GM12878 (cell line): ENCODE measurements around the gene PHACTR1. TPM values are rescaled to one million over a fixed set of nuclear protein-coding genes. Genes with fewer than 3 reads are reported as not detected.

ENCODE experiments used
- ATAC-seq: fragments of 200-7000 bp; cut with Tn5 transposase; 3 replicates; pipeline ENCODE4 v1.9.1; 2020; ENCODE audit warnings: mild to moderate bottlenecking, moderate library complexity
- BruUV-seq: library from RNA; stranded (reverse); fragments of 400-500 nt; replicated peaks from 2 replicates; lab custom pipeline; 2021; lab: Mats Ljungman, UMichigan
- CTCF ChIA-PET: fragments of 300-600 bp; sonication (Branson Sonifier 250); formaldehyde crosslinking; extraction: SDS; loops from one replicate; lab custom pipeline; 2021; ENCODE audit warnings: inconsistent platforms; lab: Yijun Ruan, JAX
- POLR2A ChIA-PET: fragments of 350-600 bp; formaldehyde crosslinking; extraction: SDS; loops from one replicate; lab custom pipeline; 2021; ENCODE audit warnings: inconsistent platforms; lab: Charles Lee
- RAD21 ChIA-PET: fragments of 300-600 bp; sonication (Branson Sonifier 250); formaldehyde crosslinking; loops from one replicate; lab custom pipeline; 2023; ENCODE audit warnings: antibody characterized with exemption; ENCODE audit not compliant: unreplicated experiment; lab: Charles Lee
- SMC1A ChIA-PET: fragments of 300-600 bp; sonication (Branson Sonifier 250); formaldehyde crosslinking; loops from one replicate; lab custom pipeline; 2023; ENCODE audit not compliant: unreplicated experiment, uncharacterized antibody; lab: Charles Lee
- DNase-seq: peaks from one replicate; pipeline ENCODE4 v3.0.0-alpha.2; 2011; ENCODE audit warnings: low read depth, low spot score
- FAIRE-seq: peaks from 3 replicates; lab custom pipeline; 2011; peaks lifted over from hg19 to GRCh38; lab: Jason Lieb, UNC
- H2AFZ ChIP-seq: 2 replicates; pipeline ENCODE4 v1.6.0; 2011; ENCODE audit warnings: low read depth, low read length, control low read depth; ENCODE audit not compliant: control insufficient read depth
- H3K27ac ChIP-seq: 2 replicates; pipeline ENCODE4 v1.5.1; 2011; ENCODE audit warnings: control low read depth; ENCODE audit not compliant: control insufficient read depth, insufficient read depth
- H3K27me3 ChIP-seq, 2 experiments: replicated peaks in 1 of 2; 2 replicates each; pipeline versions ENCODE4 v1.6.0 to v1.6.1; 2011; ENCODE audit warnings: low read length in 1 of 2; ENCODE audit not compliant: control insufficient read depth in 2 of 2, insufficient read depth in 2 of 2
- H3K36me3 ChIP-seq, 2 experiments: 2 replicates each; pipeline ENCODE4 v1.5.1; 2011; ENCODE audit warnings: low read length in 1 of 2; ENCODE audit not compliant: control insufficient read depth in 2 of 2, insufficient read depth in 2 of 2
- H3K4me1 ChIP-seq: 2 replicates; pipeline ENCODE4 v1.6.1; 2011; ENCODE audit warnings: mild to moderate bottlenecking, low read length, moderate library complexity, mixed read lengths; ENCODE audit not compliant: control insufficient read depth, insufficient read depth
- H3K4me2 ChIP-seq: 2 replicates; pipeline ENCODE4 v1.6.0; 2011; ENCODE audit warnings: control low read depth; ENCODE audit not compliant: control insufficient read depth, insufficient read depth
- H3K4me3 ChIP-seq: fragments of 200-600 bp; sonication (generic); 2 replicates; pipeline ENCODE4 v1.5.1; 2016
- H3K79me2 ChIP-seq: 2 replicates; pipeline ENCODE4 v1.6.0; 2011; ENCODE audit warnings: low read length; ENCODE audit not compliant: control insufficient read depth, insufficient read depth
- H3K9ac ChIP-seq: 2 replicates; pipeline ENCODE4 v1.8.0; 2011; ENCODE audit warnings: low read length, control low read depth, mixed read lengths; ENCODE audit not compliant: control insufficient read depth, insufficient read depth
- H3K9me3 ChIP-seq: replicated peaks from 3 replicates; pipeline ENCODE4 v1.5.1; 2011; ENCODE audit warnings: mild to moderate bottlenecking, low read length; ENCODE audit not compliant: control insufficient read depth, insufficient read depth
- H4K20me1 ChIP-seq: 2 replicates; pipeline ENCODE4 v1.6.0; 2011; ENCODE audit not compliant: control insufficient read depth, insufficient read depth
- BACH1 ChIP-seq: fragments of 450-650 bp; IDR thresholded peaks from 2 replicates; pipeline ENCODE4 v1.6.1; 2017; ENCODE audit warnings: mild to moderate bottlenecking, borderline replicate concordance
- CHD4 ChIP-seq: fragments of 200-600 bp; sonication (generic); IDR thresholded peaks from 2 replicates; pipeline ENCODE4 v1.6.1; 2016; ENCODE audit warnings: mild to moderate bottlenecking
- HCFC1 ChIP-seq: fragments of 150-350 bp; IDR thresholded peaks from 2 replicates; pipeline ENCODE4 v1.6.1; 2014; ENCODE audit warnings: low read length
- SPI1 ChIP-seq: IDR thresholded peaks from 2 replicates; pipeline ENCODE4 v1.6.1; 2011; ENCODE audit warnings: low read depth, mild to moderate bottlenecking, low read length, moderate library complexity, borderline replicate concordance; ENCODE audit not compliant: insufficient read depth
- YY1 ChIP-seq: IDR thresholded peaks from 2 replicates; pipeline ENCODE4 v1.6.1; 2011; ENCODE audit warnings: low read depth, mild to moderate bottlenecking, low read length
- ZNF274 ChIP-seq: IDR thresholded peaks from one replicate; pipeline ENCODE4 v1.8.0; 2011; ENCODE audit not compliant: insufficient read length, insufficient read depth
- WGBS: methylation state at CpG from one replicate; pipeline ENCODE4 v1.1.6; 2016; ENCODE audit warnings: low lambda C conversion rate; ENCODE audit not compliant: insufficient replicate concordance, insufficient coverage; ENCODE audit errors: missing lambda C conversion rate; 5-methylcytosine and 5-hydroxymethylcytosine counted together
- in situ Hi-C: fragments of 300-500 bp; cut with MboI; formaldehyde crosslinking; loops from 9 replicates; pipeline ENCODE4 v1.14.3; 2018; ENCODE audit warnings: mixed read lengths
- intact Hi-C: fragments of 100-400 bp; cut with micrococcal nuclease; formaldehyde crosslinking; loops from one replicate; pipeline ENCODE4 v1.14.2; 2022; ENCODE audit not compliant: unreplicated experiment
- polyA plus RNA-seq, 11 experiments: library from polyadenylated mRNA; depleted of rRNA in 4 of 11; unstranded in 6 of 11; stranded (reverse) in 5 of 11; fragments of >200 nt; fragmentation: Nextera tagmentation in 4 of 11; fragmentation: Illumina TruSeq in 1 of 11; extraction: Ambion mirVana in 4 of 11; extraction: Trizol in 1 of 11; gene quantifications; 1 replicate in 1 of 11; 2 replicates in 10 of 11; pipeline versions ENCODE4 v1.2.1 to v1.2.3, GENCODE V29; 2011 to 2016; ENCODE audit warnings: inconsistent platforms in 2 of 11, missing spikeins in 2 of 11, low read depth in 1 of 11
- total RNA-seq, 4 experiments: library from RNA; depleted of rRNA in 3 of 4; stranded (reverse); fragments of >200 nt in 3 of 4; fragmentation: Illumina TruSeq in 1 of 4; extraction: Trizol in 1 of 4; gene quantifications; 2 replicates each; pipeline versions ENCODE4 v1.2.1 to v1.2.3, GENCODE V29; 2013 to 2021
- TF ChIP-seq, protein P1 (sequence below): fragments of 450-650 bp; IDR thresholded peaks from 2 replicates; pipeline ENCODE4 v1.6.1; 2017; ENCODE audit warnings: borderline replicate concordance

The PHACTR1 gene
- total and polyA plus RNA-seq, 10 of the 15 experiments (the other 5 are each of a cell fraction or from before 2014, with no cell fraction given) = 34.2 to 94.6 (median 62.3) TPM

DNA sequence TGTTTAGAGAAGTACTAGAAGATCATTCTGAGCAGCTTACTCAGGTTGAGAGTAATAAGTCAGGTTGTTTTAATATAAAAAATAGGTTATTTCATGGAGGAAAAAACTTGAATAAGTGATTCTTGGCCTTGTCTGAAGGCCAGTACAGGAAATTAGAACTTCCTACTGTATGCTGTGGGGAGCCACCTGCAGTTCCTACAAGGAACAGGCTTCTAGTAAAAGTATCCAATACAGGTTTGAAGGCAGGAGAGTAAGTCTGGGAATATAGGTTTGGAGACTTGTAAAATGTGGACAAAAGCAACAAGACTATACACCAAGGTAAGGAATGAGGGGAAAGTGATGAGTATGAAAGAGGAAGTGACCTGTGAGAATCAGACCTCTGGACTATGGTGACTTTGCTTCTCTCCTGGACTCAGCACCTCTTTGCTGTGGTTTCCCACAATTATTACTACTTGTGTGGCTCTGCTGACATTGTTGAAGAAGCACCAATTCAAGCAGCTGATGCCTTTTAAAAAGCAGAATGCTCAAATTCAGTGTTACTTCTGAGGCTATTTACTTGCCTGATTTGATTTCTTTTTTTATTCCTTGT, 333.2 kb downstream of the PHACTR1 start:
- Histone ChIP-seq H3K4me1 (no peaks in the 10 kb centered on the region), H3K27ac (no peak overlapping the region), H3K9me3 (no peaks in the 10 kb centered on the region), H3K4me3 (no peak overlapping the region), H3K79me2 (no peaks in the 10 kb centered on the region), H3K36me3 (no peaks in the 10 kb centered on the region), H3K9ac (no peak overlapping the region), H2AFZ (no peak overlapping the region), H3K4me2 (no peak overlapping the region), H4K20me1 (no peaks in the 10 kb centered on the region), H3K27me3 (peaks cover 0 to 4% of the 10 kb centered on the region in 2 experiments; a peak in 2 of 4 replicates)
- no peak for FAIRE-seq
- in situ Hi-C loops = no loop called here
- intact Hi-C loops = no loop called here
- ChIA-PET RAD21 (no interaction called here), POLR2A (no interaction called here), CTCF (no interaction called here), SMC1A (no interaction called here)
- BruUV-seq = no TSS peak
- ATAC-seq = 0 out of 3 replicates have a peak, but pooled peaks have one; percentile 15
- no peak for DNase-seq
- peak; percentile 65 for TF ChIP-seq SPI1
- TF ChIP-seq ZNF274 = no peak

DNA sequence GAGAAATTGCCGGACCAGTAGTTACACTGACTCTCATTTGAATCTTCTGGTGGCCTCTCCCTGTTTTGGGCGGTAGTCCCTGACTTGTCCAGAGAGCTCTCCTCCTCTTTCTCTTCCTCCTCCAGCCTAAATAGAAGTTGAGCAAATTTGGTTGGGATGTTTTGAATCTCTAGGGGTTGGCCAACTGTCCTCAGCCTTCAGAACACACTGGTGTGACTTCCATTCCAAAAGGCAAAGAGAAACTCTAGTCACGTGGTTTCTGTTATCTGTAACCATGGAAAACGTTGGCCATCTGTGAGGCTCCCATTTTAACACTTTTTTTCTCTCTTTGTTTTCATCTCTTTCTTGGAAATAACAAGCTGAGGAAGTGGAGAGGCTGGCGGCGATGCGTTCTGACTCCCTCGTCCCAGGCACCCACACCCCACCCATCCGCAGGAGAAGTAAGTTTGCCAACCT, 336.5 kb downstream of the PHACTR1 start:
- Histone ChIP-seq H4K20me1 (no peaks in the 10 kb centered on the region), H3K4me2 (no peak overlapping the region), H3K9me3 (no peaks in the 10 kb centered on the region), H2AFZ (no peak overlapping the region), H3K4me3 (no peak overlapping the region), H3K9ac (no peak overlapping the region), H3K79me2 (no peaks in the 10 kb centered on the region), H3K4me1 (no peaks in the 10 kb centered on the region), H3K36me3 (no peaks in the 10 kb centered on the region), H3K27me3 (peaks cover 0 to 4% of the 10 kb centered on the region in 2 experiments; a peak in 2 of 4 replicates), H3K27ac (no peak overlapping the region)
- ChIA-PET RAD21 (no interaction called here), SMC1A (interaction anchor here (0.7 kb wide), 1 partner anchor 143 kb away, joined by 3 read pairs; no protein-coding TSS in a partner anchor), CTCF (no interaction called here), POLR2A (no interaction called here)
- WGBS = 31% methylated on average over 9 of the region's 9 CpGs
- intact Hi-C loops = no loop called here
- in situ Hi-C loops = no loop called here
- DNase-seq = no peak
- no peak for FAIRE-seq
- TF ChIP-seq YY1 (no peak), HCFC1 (no peak), BACH1 (no peak), CHD4 (no peak)
- TF ChIP-seq, protein P1, sequence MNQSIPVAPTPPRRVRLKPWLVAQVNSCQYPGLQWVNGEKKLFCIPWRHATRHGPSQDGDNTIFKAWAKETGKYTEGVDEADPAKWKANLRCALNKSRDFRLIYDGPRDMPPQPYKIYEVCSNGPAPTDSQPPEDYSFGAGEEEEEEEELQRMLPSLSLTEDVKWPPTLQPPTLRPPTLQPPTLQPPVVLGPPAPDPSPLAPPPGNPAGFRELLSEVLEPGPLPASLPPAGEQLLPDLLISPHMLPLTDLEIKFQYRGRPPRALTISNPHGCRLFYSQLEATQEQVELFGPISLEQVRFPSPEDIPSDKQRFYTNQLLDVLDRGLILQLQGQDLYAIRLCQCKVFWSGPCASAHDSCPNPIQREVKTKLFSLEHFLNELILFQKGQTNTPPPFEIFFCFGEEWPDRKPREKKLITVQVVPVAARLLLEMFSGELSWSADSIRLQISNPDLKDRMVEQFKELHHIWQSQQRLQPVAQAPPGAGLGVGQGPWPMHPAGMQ = no peak
- BruUV-seq = no TSS peak
- no peak for ATAC-seq
